ENCODE data around the gene HDAC4. TPM values are rescaled to one million over a fixed set of nuclear protein-coding genes. Genes with fewer than 3 reads are reported as not detected.

Gene HDAC4
- total RNA-seq, 1 donor from 2014 or later: 7.8 TPM

DNA sequence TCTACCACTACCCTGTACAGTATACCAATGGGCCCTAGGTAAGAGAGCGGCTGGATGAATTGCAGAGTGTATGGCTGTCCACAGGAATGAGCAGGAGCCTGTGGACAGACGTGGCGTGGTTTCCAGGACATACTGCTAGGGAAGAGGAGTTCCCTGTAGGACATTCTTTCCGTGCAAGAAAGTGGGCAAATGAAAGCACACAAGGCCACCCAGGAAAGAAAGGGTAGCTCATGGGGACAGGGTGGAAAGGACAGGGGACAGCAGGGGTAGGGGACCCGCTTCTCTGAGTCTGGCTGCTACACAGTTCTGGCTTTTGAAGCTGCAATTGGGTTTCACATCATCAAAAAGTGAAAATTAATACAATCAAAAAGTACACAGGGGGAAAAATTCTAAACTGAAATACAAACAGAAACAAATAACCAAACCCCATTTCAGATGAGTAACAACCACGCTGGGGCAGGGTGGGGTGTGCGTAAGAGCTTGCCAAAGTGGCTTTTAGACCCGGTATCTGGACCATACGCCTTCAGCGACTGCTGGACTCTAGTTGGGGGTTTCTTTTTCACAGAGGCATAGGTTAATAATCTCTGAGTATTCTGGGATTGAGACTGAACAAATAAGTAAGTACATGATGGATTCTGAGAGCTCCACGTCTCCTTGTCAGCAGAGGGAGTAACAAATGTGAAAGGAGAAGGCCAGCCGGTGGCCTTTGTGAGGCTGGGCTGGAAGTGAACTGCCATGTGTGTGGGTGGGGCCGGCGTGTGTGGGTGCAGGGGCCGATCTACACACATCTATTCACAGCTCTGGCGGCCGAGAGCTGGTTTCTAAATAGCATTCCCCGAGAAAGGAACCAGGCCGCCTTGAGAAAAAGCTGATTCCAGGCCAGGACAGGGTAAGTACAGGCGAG is 84.0 kb downstream of the HDAC4 start:
- no peak overlapping the region for H3K4me3 ChIP-seq (ENCODE audit: low read depth, low read length)
- TF ChIP-seq, protein P1, sequence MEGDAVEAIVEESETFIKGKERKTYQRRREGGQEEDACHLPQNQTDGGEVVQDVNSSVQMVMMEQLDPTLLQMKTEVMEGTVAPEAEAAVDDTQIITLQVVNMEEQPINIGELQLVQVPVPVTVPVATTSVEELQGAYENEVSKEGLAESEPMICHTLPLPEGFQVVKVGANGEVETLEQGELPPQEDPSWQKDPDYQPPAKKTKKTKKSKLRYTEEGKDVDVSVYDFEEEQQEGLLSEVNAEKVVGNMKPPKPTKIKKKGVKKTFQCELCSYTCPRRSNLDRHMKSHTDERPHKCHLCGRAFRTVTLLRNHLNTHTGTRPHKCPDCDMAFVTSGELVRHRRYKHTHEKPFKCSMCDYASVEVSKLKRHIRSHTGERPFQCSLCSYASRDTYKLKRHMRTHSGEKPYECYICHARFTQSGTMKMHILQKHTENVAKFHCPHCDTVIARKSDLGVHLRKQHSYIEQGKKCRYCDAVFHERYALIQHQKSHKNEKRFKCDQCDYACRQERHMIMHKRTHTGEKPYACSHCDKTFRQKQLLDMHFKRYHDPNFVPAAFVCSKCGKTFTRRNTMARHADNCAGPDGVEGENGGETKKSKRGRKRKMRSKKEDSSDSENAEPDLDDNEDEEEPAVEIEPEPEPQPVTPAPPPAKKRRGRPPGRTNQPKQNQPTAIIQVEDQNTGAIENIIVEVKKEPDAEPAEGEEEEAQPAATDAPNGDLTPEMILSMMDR (IDR thresholded peaks at IDR 0.05; ENCODE audit: insufficient read depth, low read length, poor library complexity, severe bottlenecking): no peak

DNA sequence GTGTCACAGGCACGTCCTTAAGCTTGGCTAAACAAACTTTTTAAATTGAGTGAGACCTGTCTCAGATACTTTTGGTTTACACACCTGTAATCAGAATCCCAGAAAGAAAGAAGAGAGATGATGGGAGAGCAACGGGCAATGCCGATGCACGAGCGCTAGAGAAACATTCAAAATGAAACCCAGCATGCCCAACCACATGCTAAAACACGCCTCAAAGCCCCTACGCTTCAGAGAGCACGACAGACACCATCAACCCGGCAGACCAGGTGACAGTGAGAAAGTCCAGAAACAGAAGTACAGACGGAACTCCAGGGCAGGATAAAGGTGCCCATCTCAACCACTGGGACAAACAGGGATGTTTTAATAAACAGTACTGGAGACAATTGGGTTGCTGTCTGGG is 85.5 kb downstream of the HDAC4 start:
- TF ChIP-seq, protein P1 (IDR thresholded peaks at IDR 0.05; ENCODE audit: insufficient read depth, low read length, poor library complexity, severe bottlenecking): no peak
- Histone ChIP-seq H3K27me3 (ENCODE audit: control insufficient read depth, insufficient read depth, low read length) (no peaks in the 10 kb centered on the region), H3K4me3 (ENCODE audit: low read depth, low read length) (no peak overlapping the region), H3K36me3 (ENCODE audit: control insufficient read depth, insufficient read depth, low read length) (no peaks in the 10 kb centered on the region)
- DNase-seq (ENCODE audit: low read depth): no peak

More for the DNA sequence above, 84.0 kb downstream of the HDAC4 start:
- H3K36me3 ChIP-seq (ENCODE audit: control insufficient read depth, insufficient read depth, low read length): no peaks in the 10 kb centered on the region
- H3K27me3 ChIP-seq (ENCODE audit: control insufficient read depth, insufficient read depth, low read length): no peaks in the 10 kb centered on the region
- DNase-seq (ENCODE audit: low read depth): no peak

DNA sequence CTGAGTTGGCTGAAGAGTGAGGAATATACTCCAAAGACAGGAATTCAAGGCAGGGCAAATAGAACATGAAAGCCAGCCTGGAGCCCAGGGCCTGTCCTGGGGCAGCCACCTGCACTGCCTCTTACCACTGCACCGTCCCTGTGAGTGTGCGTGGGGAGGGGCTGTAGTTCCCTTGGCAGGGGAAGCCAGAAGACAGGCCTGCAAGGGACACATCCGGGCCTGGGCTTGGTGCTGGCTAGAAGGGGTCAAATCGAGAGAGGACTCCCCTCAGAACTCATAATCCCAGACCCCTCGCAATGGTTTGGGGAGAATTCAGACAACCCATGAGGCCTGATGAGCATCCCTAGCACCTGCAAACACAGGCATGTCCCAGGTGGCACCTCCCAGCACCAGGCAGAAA is 87.0 kb downstream of the HDAC4 start:
- no peaks in the 10 kb centered on the region for H3K36me3 ChIP-seq (ENCODE audit: control insufficient read depth, insufficient read depth, low read length)
- TF ChIP-seq, protein P1 (IDR thresholded peaks at IDR 0.05; ENCODE audit: insufficient read depth, low read length, poor library complexity, severe bottlenecking): no peak

DNA sequence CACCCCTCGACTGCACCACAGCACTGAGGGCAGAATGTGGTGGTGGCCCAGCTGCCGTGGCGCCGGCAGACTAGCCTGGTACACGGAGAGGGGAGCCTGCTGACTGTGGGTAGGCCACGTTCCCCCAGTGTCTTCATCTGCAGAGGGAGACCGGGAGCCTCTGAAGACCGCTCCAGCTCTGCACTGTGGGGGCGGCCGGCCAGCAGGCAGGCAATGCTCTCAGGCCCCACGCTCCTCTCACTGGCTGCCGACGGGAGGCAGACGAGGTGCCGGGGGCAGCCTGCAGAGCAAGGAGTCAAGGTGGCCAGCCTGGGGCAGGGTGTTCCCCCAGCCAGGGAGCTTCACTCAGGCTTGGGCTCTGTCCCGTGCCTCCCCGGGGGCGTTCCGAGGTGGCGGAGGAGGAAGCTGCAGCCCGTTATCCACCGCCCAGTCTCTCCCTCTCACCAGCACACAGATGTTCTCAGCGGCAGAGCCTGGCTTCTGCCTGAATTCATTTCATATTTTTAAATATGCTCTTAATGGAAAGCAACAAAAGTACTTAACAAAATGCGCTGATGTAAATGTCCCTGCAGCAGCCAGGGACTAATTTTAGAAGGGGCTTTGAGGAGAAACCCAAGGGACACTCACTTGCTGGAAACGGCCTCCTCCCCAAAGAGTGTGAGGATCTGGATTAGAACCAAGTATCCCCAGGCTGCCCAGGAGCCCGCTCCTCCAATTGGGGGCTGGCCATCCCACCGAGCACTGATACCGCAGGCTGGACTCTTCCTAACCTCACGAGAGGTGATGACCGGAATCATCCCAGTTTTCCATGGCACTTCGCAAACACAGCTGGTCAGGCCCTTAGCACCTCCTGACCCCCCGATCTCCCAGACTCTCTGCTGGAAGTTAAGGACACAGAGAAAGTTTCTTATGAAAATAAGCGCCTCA is 87.8 kb downstream of the HDAC4 start:
- H3K36me3 ChIP-seq (ENCODE audit: control insufficient read depth, insufficient read depth, low read length): no peaks in the 10 kb centered on the region
- no peak for DNase-seq (ENCODE audit: low read depth)
- H3K4me3 ChIP-seq (ENCODE audit: low read depth, low read length): no peak overlapping the region
- H3K27me3 ChIP-seq (ENCODE audit: control insufficient read depth, insufficient read depth, low read length): no peaks in the 10 kb centered on the region
- TF ChIP-seq, protein P1 (IDR thresholded peaks at IDR 0.05; ENCODE audit: insufficient read depth, low read length, poor library complexity, severe bottlenecking): no peak

More for the DNA sequence above, 87.0 kb downstream of the HDAC4 start:
- H3K27me3 ChIP-seq (ENCODE audit: control insufficient read depth, insufficient read depth, low read length): no peaks in the 10 kb centered on the region
- no peak for DNase-seq (ENCODE audit: low read depth)
- no peak overlapping the region for H3K4me3 ChIP-seq (ENCODE audit: low read depth, low read length)

DNA sequence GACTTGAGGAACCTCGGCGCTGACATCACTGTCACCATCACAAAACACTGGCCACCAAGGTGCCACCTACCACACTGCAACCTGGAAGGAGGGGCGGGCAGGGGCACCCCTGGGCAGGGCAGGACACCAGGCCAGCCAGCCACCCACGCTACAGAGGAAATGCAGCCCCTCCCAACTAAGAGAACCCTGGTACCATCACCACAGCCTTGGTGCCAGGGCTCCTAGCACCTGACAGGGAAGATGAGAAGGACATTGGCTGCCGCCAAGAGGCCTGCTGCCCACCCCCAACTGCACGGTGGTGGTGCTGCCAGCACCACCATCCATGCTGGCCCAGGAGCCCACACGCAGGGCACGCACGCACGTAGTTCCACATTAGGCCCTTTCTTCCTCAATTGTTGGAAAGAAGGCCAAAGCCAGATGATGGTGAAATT is 88.7 kb downstream of the HDAC4 start:
- TF ChIP-seq, protein P1 (IDR thresholded peaks at IDR 0.05; ENCODE audit: insufficient read depth, low read length, poor library complexity, severe bottlenecking): no peak
- Histone ChIP-seq H3K36me3 (ENCODE audit: control insufficient read depth, insufficient read depth, low read length) (no peaks in the 10 kb centered on the region), H3K4me3 (ENCODE audit: low read depth, low read length) (no peak overlapping the region), H3K27me3 (ENCODE audit: control insufficient read depth, insufficient read depth, low read length) (no peaks in the 10 kb centered on the region)
- no peak for DNase-seq (ENCODE audit: low read depth)

Measured in kidney epithelial cell (primary cell).